ENCODE data around the gene OPRL1.

Gene OPRL1

DNA sequence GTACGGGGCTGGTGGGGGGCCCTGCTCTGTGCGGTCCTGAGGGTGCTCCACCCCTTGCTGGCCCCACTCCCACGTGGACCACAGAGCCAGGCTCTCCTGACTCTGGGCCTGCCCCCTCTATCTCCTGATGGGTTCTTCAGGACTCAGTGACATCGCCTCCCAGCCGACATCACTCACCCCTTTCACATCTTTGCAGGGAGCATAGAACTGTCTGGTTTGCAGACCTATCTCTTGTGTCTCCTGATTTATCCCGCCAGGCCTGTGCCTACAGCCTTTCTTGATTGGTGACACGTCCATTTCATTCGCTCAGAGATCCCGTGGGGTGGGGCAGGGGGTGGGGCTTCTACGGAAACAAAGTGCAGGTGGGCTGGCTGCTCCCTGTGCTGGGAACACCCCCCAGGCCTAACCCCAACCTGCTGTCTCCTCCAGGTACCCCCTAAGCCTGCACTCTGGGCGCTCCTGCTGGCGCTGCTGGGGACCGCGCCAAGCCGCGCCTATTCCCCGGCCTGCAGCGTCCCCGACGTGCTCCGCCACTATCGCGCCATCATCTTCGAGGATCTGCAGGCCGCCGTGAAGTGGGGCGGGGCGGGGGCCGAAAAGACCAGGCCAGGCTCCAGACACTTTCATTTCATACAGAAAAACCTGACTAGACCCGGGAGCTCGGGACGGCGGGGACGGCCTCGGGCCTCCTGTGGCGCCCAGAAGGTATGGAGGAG, 42.2 kb upstream of the OPRL1 start:
- Histone ChIP-seq H3K4me3 (ENCODE audit: low read depth, low read length) (peak overlapping the region; percentile 80), H3K4me1 (ENCODE audit: control insufficient read depth, insufficient read depth, low read length) (peaks cover 39% of the 10 kb centered on the region), H3K9me3 (ENCODE audit: control insufficient read depth, insufficient read depth, low read depth, low read length) (no peaks in the 10 kb centered on the region), H3K27ac (ENCODE audit: low read depth, low read length) (no peak overlapping the region), H3K36me3 (ENCODE audit: control insufficient read depth, insufficient read depth, low read length) (peaks cover 20% of the 10 kb centered on the region), H3K9ac (ENCODE audit: low read length) (no peak overlapping the region), H3K27me3 (ENCODE audit: control insufficient read depth, insufficient read depth, low read length) (peaks cover 57% of the 10 kb centered on the region)

GRCh38 chr20:64038224-64038564, 41.7 kb upstream of the OPRL1 start:
- H3K27me3 ChIP-seq (ENCODE audit: control insufficient read depth, insufficient read depth, low read length), result peaks cover 57% of the 10 kb centered on the region
- no peaks in the 10 kb centered on the region for H3K9me3 ChIP-seq (ENCODE audit: control insufficient read depth, insufficient read depth, low read depth, low read length)
- peak overlapping the region; percentile 80 for H3K4me3 ChIP-seq (ENCODE audit: low read depth, low read length)
- no peak overlapping the region for H3K9ac ChIP-seq (ENCODE audit: low read length)
- no peak overlapping the region for H3K27ac ChIP-seq (ENCODE audit: low read depth, low read length)
- H3K4me1 ChIP-seq (ENCODE audit: control insufficient read depth, insufficient read depth, low read length), result peaks cover 39% of the 10 kb centered on the region
- peaks cover 14% of the 10 kb centered on the region for H3K36me3 ChIP-seq (ENCODE audit: control insufficient read depth, insufficient read depth, low read length)

DNA sequence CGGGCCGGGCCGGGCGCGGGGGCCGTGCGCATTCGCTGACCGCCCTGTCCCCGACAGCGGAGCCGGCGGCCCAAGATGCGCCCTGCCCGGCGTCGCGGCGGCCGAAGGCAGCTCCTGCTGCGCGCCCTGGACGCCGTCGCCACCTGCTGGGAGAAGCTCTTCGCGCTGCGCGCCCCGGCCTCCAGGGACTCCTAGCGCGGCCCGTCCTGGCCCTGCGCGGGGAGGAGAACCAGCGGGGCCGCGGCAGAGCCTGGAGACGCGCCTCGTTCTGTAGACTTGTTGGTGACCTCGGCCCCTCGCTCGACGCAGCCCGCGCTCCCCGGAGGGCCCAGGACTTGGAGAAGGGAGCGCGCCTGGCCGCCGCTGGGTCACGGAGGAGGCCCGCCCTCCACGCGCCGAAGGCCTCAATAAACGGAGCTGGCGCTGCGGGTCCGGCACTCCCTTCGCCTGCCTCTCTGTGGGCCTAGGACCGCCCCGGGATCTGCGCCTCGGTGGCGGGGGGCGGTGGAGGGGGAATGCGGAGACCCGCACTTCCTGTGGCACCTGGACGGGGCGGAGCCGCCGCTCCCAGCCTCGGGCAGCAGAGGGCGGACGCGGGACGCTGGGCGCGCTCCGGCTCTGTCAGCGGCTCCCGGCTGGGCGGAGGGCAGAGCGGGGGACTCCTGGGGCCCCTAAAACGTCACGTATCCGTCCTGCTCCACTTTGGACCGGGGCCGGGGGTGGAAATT, 41.2 kb upstream of the OPRL1 start:
- peaks cover 61% of the 10 kb centered on the region for H3K27me3 ChIP-seq (ENCODE audit: control insufficient read depth, insufficient read depth, low read length)
- peaks cover 11% of the 10 kb centered on the region for H3K36me3 ChIP-seq (ENCODE audit: control insufficient read depth, insufficient read depth, low read length)
- H3K4me1 ChIP-seq (ENCODE audit: control insufficient read depth, insufficient read depth, low read length), result peaks cover 39% of the 10 kb centered on the region
- no peak overlapping the region for H3K27ac ChIP-seq (ENCODE audit: low read depth, low read length)
- H3K4me3 ChIP-seq (ENCODE audit: low read depth, low read length), result peak overlapping the region; percentile 80
- no peak overlapping the region for H3K9ac ChIP-seq (ENCODE audit: low read length)
- H3K9me3 ChIP-seq (ENCODE audit: control insufficient read depth, insufficient read depth, low read depth, low read length), result no peaks in the 10 kb centered on the region

GRCh38 chr20:64039293-64040160, 40.4 kb upstream of the OPRL1 start:
- Histone ChIP-seq H3K27ac (ENCODE audit: low read depth, low read length) (no peak overlapping the region), H3K27me3 (ENCODE audit: control insufficient read depth, insufficient read depth, low read length) (peaks cover 67% of the 10 kb centered on the region), H3K4me1 (ENCODE audit: control insufficient read depth, insufficient read depth, low read length) (peaks cover 41% of the 10 kb centered on the region), H3K36me3 (ENCODE audit: control insufficient read depth, insufficient read depth, low read length) (peaks cover 5% of the 10 kb centered on the region; the same call in 1 of the 2 replicates), H3K9ac (ENCODE audit: low read length) (no peak overlapping the region), H3K4me3 (ENCODE audit: low read depth, low read length) (peak overlapping the region; percentile 80), H3K9me3 (ENCODE audit: control insufficient read depth, insufficient read depth, low read depth, low read length) (no peaks in the 10 kb centered on the region)

- Histone ChIP-seq H3K27me3 (ENCODE audit: control insufficient read depth, insufficient read depth, low read length) (peaks cover 76% of the 10 kb centered on the region), H3K4me3 (ENCODE audit: low read depth, low read length) (no peak overlapping the region), H3K9me3 (ENCODE audit: control insufficient read depth, insufficient read depth, low read depth, low read length) (no peaks in the 10 kb centered on the region), H3K27ac (ENCODE audit: low read depth, low read length) (no peak overlapping the region), H3K36me3 (ENCODE audit: control insufficient read depth, insufficient read depth, low read length) (no peaks in the 10 kb centered on the region), H3K9ac (ENCODE audit: low read length) (no peak overlapping the region), H3K4me1 (ENCODE audit: control insufficient read depth, insufficient read depth, low read length) (peaks cover 45% of the 10 kb centered on the region)
Measured at GRCh38 chr20:64040231-64041039, 39.4 kb upstream of the OPRL1 start.

GRCh38 chr20:64041040-64041780, 38.7 kb upstream of the OPRL1 start:
- Histone ChIP-seq H3K27ac (ENCODE audit: low read depth, low read length) (no peak overlapping the region), H3K4me3 (ENCODE audit: low read depth, low read length) (no peak overlapping the region), H3K4me1 (ENCODE audit: control insufficient read depth, insufficient read depth, low read length) (peaks cover 42% of the 10 kb centered on the region), H3K27me3 (ENCODE audit: control insufficient read depth, insufficient read depth, low read length) (peaks cover 84% of the 10 kb centered on the region), H3K36me3 (ENCODE audit: control insufficient read depth, insufficient read depth, low read length) (no peaks in the 10 kb centered on the region), H3K9me3 (ENCODE audit: control insufficient read depth, insufficient read depth, low read depth, low read length) (no peaks in the 10 kb centered on the region), H3K9ac (ENCODE audit: low read length) (no peak overlapping the region)

DNA sequence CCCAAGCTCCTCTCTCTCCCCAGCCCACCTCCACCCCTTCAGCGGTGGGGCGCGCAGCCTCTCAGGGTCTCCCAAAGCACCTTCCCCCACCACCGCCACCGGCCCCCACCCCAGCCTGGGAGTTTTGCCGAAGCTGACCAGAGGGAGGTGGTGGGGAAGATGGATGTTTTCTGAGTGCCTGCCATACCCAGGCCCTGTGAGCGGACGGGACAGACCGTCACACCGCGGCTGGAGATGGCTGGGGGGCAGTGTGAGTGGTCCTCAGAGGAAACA, 38.2 kb upstream of the OPRL1 start:
- Histone ChIP-seq H3K4me3 (ENCODE audit: low read depth, low read length) (peak overlapping the region; percentile 65), H3K9me3 (ENCODE audit: control insufficient read depth, insufficient read depth, low read depth, low read length) (no peaks in the 10 kb centered on the region), H3K36me3 (ENCODE audit: control insufficient read depth, insufficient read depth, low read length) (no peaks in the 10 kb centered on the region), H3K27ac (ENCODE audit: low read depth, low read length) (no peak overlapping the region), H3K27me3 (ENCODE audit: control insufficient read depth, insufficient read depth, low read length) (peaks cover 89% of the 10 kb centered on the region), H3K9ac (ENCODE audit: low read length) (no peak overlapping the region), H3K4me1 (ENCODE audit: control insufficient read depth, insufficient read depth, low read length) (peaks cover 37% of the 10 kb centered on the region)

- Histone ChIP-seq H3K27me3 (ENCODE audit: control insufficient read depth, insufficient read depth, low read length) (peaks cover 89% of the 10 kb centered on the region), H3K27ac (ENCODE audit: low read depth, low read length) (no peak overlapping the region), H3K9ac (ENCODE audit: low read length) (peak overlapping the region; percentile 23), H3K4me3 (ENCODE audit: low read depth, low read length) (peak overlapping the region; percentile 65), H3K9me3 (ENCODE audit: control insufficient read depth, insufficient read depth, low read depth, low read length) (no peaks in the 10 kb centered on the region), H3K36me3 (ENCODE audit: control insufficient read depth, insufficient read depth, low read length) (no peaks in the 10 kb centered on the region), H3K4me1 (ENCODE audit: control insufficient read depth, insufficient read depth, low read length) (peaks cover 32% of the 10 kb centered on the region)
Measured at GRCh38 chr20:64042054-64042781, 37.7 kb upstream of the OPRL1 start.

- H3K4me1 ChIP-seq (ENCODE audit: control insufficient read depth, insufficient read depth, low read length), result peaks cover 29% of the 10 kb centered on the region
- H3K9ac ChIP-seq (ENCODE audit: low read length), result no peak overlapping the region
- H3K9me3 ChIP-seq (ENCODE audit: control insufficient read depth, insufficient read depth, low read depth, low read length), result no peaks in the 10 kb centered on the region
- H3K27ac ChIP-seq (ENCODE audit: low read depth, low read length), result no peak overlapping the region
- no peaks in the 10 kb centered on the region for H3K36me3 ChIP-seq (ENCODE audit: control insufficient read depth, insufficient read depth, low read length)
- H3K27me3 ChIP-seq (ENCODE audit: control insufficient read depth, insufficient read depth, low read length), result peaks cover 89% of the 10 kb centered on the region
- no peak overlapping the region for H3K4me3 ChIP-seq (ENCODE audit: low read depth, low read length)
Measured at GRCh38 chr20:64043768-64044167, 36.1 kb upstream of the OPRL1 start.

Measured in HUES6 (cell line).